K562 (cell line): ENCODE results near the gene LGALS8. TPM values are rescaled to one million over a fixed set of nuclear protein-coding genes. Genes with fewer than 3 reads are reported as not detected.
"Not testable (repeated sequence)": the region's sequence is repeated elsewhere in the genome, so short reads cannot be mapped to it uniquely, and the experiment has no call there.

Experiments
- ATAC-seq: fragments of 200-7000 bp; cut with Tn5 transposase; 3 replicates; pipeline ENCODE4 v1.9.1; 2020; ENCODE audit warnings: moderate library complexity
- BruUV-seq: library from RNA; stranded (reverse); fragments of 400-500 nt; replicated peaks from 2 replicates; lab custom pipeline; 2021; lab: Mats Ljungman, UMichigan
- CTCF ChIA-PET: fragments of 300-600 bp; formaldehyde crosslinking; extraction: SDS; loops from one replicate; lab custom pipeline; 2021; ENCODE audit warnings: low intra/inter-chr PET ratio; lab: Yijun Ruan, JAX
- POLR2A ChIA-PET: fragments of 300-600, 350-650 bp; sonication (Branson Sonifier 250); formaldehyde crosslinking; extraction: SDS; loops from one replicate; lab custom pipeline; 2021; ENCODE audit warnings: antibody characterized with exemption, inconsistent platforms; lab: Yijun Ruan, JAX
- DNase-seq, 4 experiments: peaks; one replicate each; pipeline versions ENCODE4 v3.0.0 to v3.0.0-alpha.2; 2011 to 2018; ENCODE audit warnings: low spot score in 3 of 4, mixed read lengths in 3 of 4; ENCODE audit errors: extremely low read depth in 1 of 4
- FAIRE-seq: peaks from 2 replicates; lab custom pipeline; 2011; peaks lifted over from hg19 to GRCh38; lab: Jason Lieb, UNC
- H2AFZ ChIP-seq: 2 replicates; pipeline ENCODE4 v1.6.0; 2011; ENCODE audit warnings: low read depth, low read length, control low read depth, inconsistent platforms
- H3K27ac ChIP-seq: fragments of 200-600 bp; 3 replicates; pipeline ENCODE4 v1.8.0; 2011; ENCODE audit warnings: low read depth, mild to moderate bottlenecking, control low read depth, inconsistent platforms, low read length, moderate library complexity, mixed read lengths; ENCODE audit errors: extremely low read depth
- H3K27me3 ChIP-seq, 2 experiments: fragments of 300-600 bp in 1 of 2; 2 replicates in 1 of 2; 3 replicates in 1 of 2; pipeline versions ENCODE4 v1.6.0 to v1.8.0; 2011; ENCODE audit warnings: inconsistent platforms in 2 of 2, low read length in 2 of 2, mild to moderate bottlenecking in 1 of 2, mixed read lengths in 1 of 2, moderate library complexity in 1 of 2; ENCODE audit not compliant: control insufficient read depth in 2 of 2, insufficient read depth in 2 of 2
- H3K36me3 ChIP-seq: fragments of 300-600 bp; 3 replicates; pipeline ENCODE4 v1.8.0; 2011; ENCODE audit warnings: mild to moderate bottlenecking, low read length, inconsistent platforms; ENCODE audit not compliant: control insufficient read depth, insufficient read depth
- H3K4me1 ChIP-seq, 2 experiments: fragments of 200-600 bp in 1 of 2; replicated peaks in 1 of 2; 2 replicates in 1 of 2; 3 replicates in 1 of 2; pipeline versions ENCODE4 v1.5.1 to v1.8.0; 2011; ENCODE audit warnings: inconsistent platforms in 2 of 2, low read length in 2 of 2, mild to moderate bottlenecking in 1 of 2, mixed read lengths in 1 of 2, moderate library complexity in 1 of 2; ENCODE audit not compliant: control insufficient read depth in 2 of 2, insufficient read depth in 2 of 2
- H3K4me2 ChIP-seq: 2 replicates; pipeline ENCODE4 v1.6.1; 2011; ENCODE audit warnings: low read length, control low read depth, inconsistent platforms, mixed read lengths; ENCODE audit not compliant: insufficient read depth
- H3K4me3 ChIP-seq: fragments of 200-600 bp; sonication (generic), shearing (Covaris generic); 2 replicates; pipeline ENCODE4 v1.5.1; 2016; ENCODE audit warnings: control low read depth, inconsistent platforms
- H3K79me2 ChIP-seq: fragments of 200-600 bp; 3 replicates; pipeline ENCODE4 v1.8.0; 2011; ENCODE audit warnings: low read length, inconsistent platforms; ENCODE audit not compliant: control insufficient read depth, insufficient read depth
- H3K9ac ChIP-seq, 2 experiments: 2 replicates each; pipeline versions ENCODE4 v1.6.0 to v1.6.1; 2011; ENCODE audit warnings: low read depth in 2 of 2, low read length in 2 of 2, control low read depth in 1 of 2, inconsistent platforms in 1 of 2, mild to moderate bottlenecking in 1 of 2, mixed read lengths in 1 of 2; ENCODE audit not compliant: insufficient read depth in 1 of 2
- H3K9me1 ChIP-seq: one replicate; pipeline ENCODE4 v1.6.0; 2011; ENCODE audit warnings: inconsistent platforms, mild to moderate bottlenecking, low read length, moderate library complexity; ENCODE audit not compliant: control insufficient read depth, insufficient read depth
- H3K9me3 ChIP-seq: replicated peaks from 2 replicates; pipeline ENCODE4 v1.5.1; 2011; ENCODE audit warnings: low read depth, low read length, inconsistent platforms; ENCODE audit not compliant: control insufficient read depth, insufficient read depth
- H4K20me1 ChIP-seq: replicated peaks from 2 replicates; pipeline ENCODE4 v1.6.1; 2011; ENCODE audit warnings: low read length, inconsistent platforms, mixed read lengths; ENCODE audit not compliant: control insufficient read depth, insufficient read depth
- BRD9 ChIP-seq: fragments of 450-650 bp; IDR thresholded peaks from 2 replicates; pipeline ENCODE4 v1.6.1; 2018; ENCODE audit warnings: low read depth; ENCODE audit not compliant: partially characterized antibody
- GTF2F1 ChIP-seq: IDR thresholded peaks from 2 replicates; pipeline ENCODE4 v1.6.1; 2011; ENCODE audit warnings: low read depth, low read length, improper control_type of control experiment
- HDAC3 ChIP-seq: fragments of 450-650 bp; IDR thresholded peaks from 2 replicates; pipeline ENCODE4 v1.6.1; 2018; ENCODE audit warnings: borderline replicate concordance, mild to moderate bottlenecking, moderate library complexity; ENCODE audit not compliant: partially characterized antibody
- PBX2 ChIP-seq, 2 experiments: IDR thresholded peaks in 1 of 2; conservative IDR thresholded peaks in 1 of 2; 2 replicates each; pipeline ENCODE4 v1.6.1; 2016; ENCODE audit warnings: low read depth in 2 of 2, mild to moderate bottlenecking in 1 of 2, missing compliant biosample characterization in 1 of 2, missing genetic modification characterization in 1 of 2, moderate library complexity in 1 of 2
- POLR2A ChIP-seq: fragments of 450-650 bp; conservative IDR thresholded peaks from 2 replicates; pipeline ENCODE4 v1.6.1; 2016
- SIRT6 ChIP-seq: IDR thresholded peaks from one replicate; pipeline ENCODE4 v1.6.1; 2012; ENCODE audit warnings: low read depth, mild to moderate bottlenecking, control low read depth, inconsistent platforms, low read length, moderate library complexity
- SMARCA4 ChIP-seq: fragments of 450-650 bp; IDR thresholded peaks from 2 replicates; pipeline ENCODE4 v1.6.1; 2016
- SRSF7 ChIP-seq: fragments of 200-400 bp; formaldehyde crosslinking; optimal IDR thresholded peaks from 2 replicates; pipeline ENCODE3; 2017; ENCODE audit warnings: mild to moderate bottlenecking, low read depth, low read length
- SUPT5H ChIP-seq: fragments of 450-650 bp; IDR thresholded peaks from 2 replicates; pipeline ENCODE4 v1.6.1; 2016
- ZNF121 ChIP-seq: sonication (generic); formaldehyde crosslinking; conservative IDR thresholded peaks from 2 replicates; pipeline ENCODE4 v1.8.0; 2022; ENCODE audit warnings: missing genetic modification reagents
- ZNF561 ChIP-seq: fragments of 450-650 bp; formaldehyde crosslinking; conservative IDR thresholded peaks from 2 replicates; pipeline ENCODE4 v1.4.0; 2020; ENCODE audit warnings: mild to moderate bottlenecking, moderate library complexity
- WGBS: fragments of 100-300 bp; shearing (Covaris generic); methylation state at CpG from one replicate; pipeline ENCODE4 v1.1.6; 2016; ENCODE audit warnings: low coverage, mixed read lengths; ENCODE audit not compliant: insufficient coverage; ENCODE audit errors: missing lambda C conversion rate; 5-methylcytosine and 5-hydroxymethylcytosine counted together
- in situ Hi-C: fragments of 300-500 bp; cut with MboI; formaldehyde crosslinking; loops from 4 replicates; pipeline ENCODE4 v1.15.0; 2018; ENCODE audit warnings: inconsistent platforms, mixed read lengths
- intact Hi-C: fragments of 100-400 bp; cut with micrococcal nuclease; formaldehyde crosslinking; loops from 2 replicates; pipeline ENCODE4 v1.14.2; 2022
- polyA plus RNA-seq, 8 experiments: library from polyadenylated mRNA; depleted of rRNA in 4 of 8; stranded (reverse) in 5 of 8; unstranded in 3 of 8; fragments of >200 nt; fragmentation: Nextera tagmentation in 2 of 8; fragmentation: Illumina TruSeq in 1 of 8; extraction: Ambion mirVana in 2 of 8; extraction: Trizol in 1 of 8; gene quantifications; 2 replicates each; pipeline versions ENCODE4 v1.2.1 to v1.2.3, GENCODE V29; 2011 to 2014; ENCODE audit warnings: inconsistent platforms in 1 of 8, missing spikeins in 1 of 8
- total RNA-seq, 7 experiments: library from RNA; depleted of rRNA in 6 of 7; stranded (reverse); fragments of >200 nt in 6 of 7; fragmentation: Illumina TruSeq in 2 of 7; extraction: Trizol in 2 of 7; gene quantifications; 2 replicates each; pipeline versions ENCODE4 v1.2.1 to v1.2.3, GENCODE V29; 2011 to 2021; ENCODE audit warnings: low replicate concordance in 1 of 7

LGALS8 gene
- total and polyA plus RNA-seq, 9 of the 15 experiments (the other 6 are each of a cell fraction or from before 2014, with no cell fraction given), result 57.4 to 87.7 (median 70.3) TPM

- H3K4me3 ChIP-seq, FAIRE-seq, H3K9me1 ChIP-seq, H3K9me3 ChIP-seq, intact Hi-C loops, H3K4me2 ChIP-seq, H4K20me1 ChIP-seq, H3K4me1 ChIP-seq, H3K9ac ChIP-seq, BruUV-seq, H3K79me2 ChIP-seq, ATAC-seq, in situ Hi-C loops, H3K27me3 ChIP-seq, H3K27ac ChIP-seq, H2AFZ ChIP-seq, DNase-seq: not testable (repeated sequence)
- TF ChIP-seq POLR2A (0 out of 2 replicates have a peak, but pooled peaks have one; percentile 29), SUPT5H (peak; percentile 12; the same call in 1 of the 2 replicates), ZNF121 (CRISPR knock-in tag) (peak; percentile 90)
- WGBS, result 96% methylated on average over 3 of the region's 3 CpGs
- CTCF ChIA-PET, result interaction anchor here (0.6 kb wide), 1 partner anchor 70 kb away, joined by 3 read pairs; no protein-coding TSS in a partner anchor
- H3K36me3 ChIP-seq, result peaks cover 89% of the 10 kb centered on the region
- POLR2A ChIA-PET, result interaction anchor here (0.6 to 1.0 kb wide), 3 partner anchors 20 to 438 kb away, joined by 3 to 5 read pairs (median 4); partner anchors contain the start of gene GPR137B
Observed at GRCh38 chr1:236580404-236580803, 56.6 kb downstream of the LGALS8 start.

GRCh38 chr1:236581528-236581927 lies 57.7 kb downstream of the LGALS8 start:
- ATAC-seq (peak; percentile 37; the same call in 1 of the 3 replicates), FAIRE-seq (no peak), DNase-seq (no peak)
- in situ Hi-C loops, result no loop called here
- POLR2A ChIA-PET, result no interaction called here
- Histone ChIP-seq H3K4me2 (no peak overlapping the region), H4K20me1 (no peaks in the 10 kb centered on the region), H3K79me2 (no peaks in the 10 kb centered on the region), H3K27ac (no peak overlapping the region), H3K4me1 (no peaks in the 10 kb centered on the region), H3K9ac (no peak overlapping the region), H2AFZ (no peak overlapping the region), H3K36me3 (peaks cover 89% of the 10 kb centered on the region), H3K9me1 (no peaks in the 10 kb centered on the region), H3K27me3 (no peaks in the 10 kb centered on the region), H3K9me3 (no peaks in the 10 kb centered on the region), H3K4me3 (no peak overlapping the region)
- CTCF ChIA-PET, result no interaction called here
- BruUV-seq, result no TSS peak
- WGBS, result 83% methylated on average over 2 of the region's 2 CpGs
- intact Hi-C loops, result no loop called here
- TF ChIP-seq SRSF7, result no peak
- no peak for TF ChIP-seq PBX2 (CRISPR knock-in tag; IDR thresholded peaks at IDR 0.05; ENCODE audit: low read depth)
- TF ChIP-seq PBX2 (tag; conservative IDR thresholded peaks at IDR 0.05; ENCODE audit: low read depth), result no peak
- TF ChIP-seq SMARCA4, result no peak
- TF ChIP-seq BRD9, result no peak
- TF ChIP-seq GTF2F1, result no peak
- TF ChIP-seq HDAC3, result no peak
- no peak for TF ChIP-seq ZNF561 (CRISPR knock-in tag)
- TF ChIP-seq SIRT6, result no peak
